UCSD-AML1 (cell line): ENCODE data around the gene ZNG1B.
"Not testable (repeated sequence)": the region's sequence is repeated elsewhere in the genome, so short reads cannot be mapped to it uniquely, and the experiment has no call there.

Source experiments
- DNase-seq: peaks from one replicate; lab custom pipeline; 2025; ENCODE audit not compliant: unreplicated experiment; lab: John Stamatoyannopoulos, UW

ZNG1B gene

GRCh38 chr2:113503094-113504042 lies 65.9 kb downstream of the ZNG1B start:
- DNase-seq: not testable (repeated sequence)

GRCh38 chr2:113504081-113504480 lies 66.6 kb downstream of the ZNG1B start:
- not testable (repeated sequence) for DNase-seq

GRCh38 chr2:113507394-113508140 lies 70.1 kb downstream of the ZNG1B start:
- DNase-seq: not testable (repeated sequence)

- DNase-seq: not testable (repeated sequence)
Measured at GRCh38 chr2:113508187-113508586, 70.7 kb downstream of the ZNG1B start.

GRCh38 chr2:113510913-113511312 lies 73.4 kb downstream of the ZNG1B start:
- not testable (repeated sequence) for DNase-seq

- DNase-seq: not testable (repeated sequence)
Measured at GRCh38 chr2:113511859-113512258, 74.4 kb downstream of the ZNG1B start.

GRCh38 chr2:113515457-113515856 lies 78.0 kb downstream of the ZNG1B start:
- not testable (repeated sequence) for DNase-seq

GRCh38 chr2:113515995-113516394 lies 78.5 kb downstream of the ZNG1B start:
- DNase-seq: not testable (repeated sequence)

- DNase-seq: not testable (repeated sequence)
Measured at GRCh38 chr2:113517025-113517424, 79.5 kb downstream of the ZNG1B start.

- DNase-seq: not testable (repeated sequence)
Measured at GRCh38 chr2:113520837-113521236, 83.3 kb downstream of the ZNG1B start.

GRCh38 chr2:113521492-113521891 lies 84.0 kb downstream of the ZNG1B start:
- not testable (repeated sequence) for DNase-seq

- not testable (repeated sequence) for DNase-seq
Measured at GRCh38 chr2:113524986-113525385, 87.5 kb downstream of the ZNG1B start.

GRCh38 chr2:113527350-113528045 lies 90.0 kb downstream of the ZNG1B start:
- not testable (repeated sequence) for DNase-seq

- not testable (repeated sequence) for DNase-seq
Measured at GRCh38 chr2:113528126-113528525, 90.6 kb downstream of the ZNG1B start.

GRCh38 chr2:113528904-113529303 lies 91.4 kb downstream of the ZNG1B start:
- DNase-seq: not testable (repeated sequence)

GRCh38 chr2:113532991-113533390 lies 95.5 kb downstream of the ZNG1B start:
- DNase-seq: not testable (repeated sequence)

- not testable (repeated sequence) for DNase-seq
Measured at GRCh38 chr2:113536573-113536972, 99.1 kb downstream of the ZNG1B start.

- DNase-seq: not testable (repeated sequence)
Measured at GRCh38 chr2:113540834-113541203, 103.3 kb downstream of the ZNG1B start.

- DNase-seq: not testable (repeated sequence)
Measured at GRCh38 chr2:113541204-113541975, 103.9 kb downstream of the ZNG1B start.

GRCh38 chr2:113541976-113542485 lies 104.5 kb downstream of the ZNG1B start:
- DNase-seq: not testable (repeated sequence)
